K562 (cell line): ENCODE measurements around the gene FAM136A. TPM values are rescaled to one million over a fixed set of nuclear protein-coding genes. Genes with fewer than 3 reads are reported as not detected.

Experiments
- CHD4 ChIP-seq: fragments of 200-600 bp; sonication (generic); IDR thresholded peaks from 3 replicates; pipeline ENCODE4 v1.6.1; 2012; ENCODE audit warnings: low read depth, mild to moderate bottlenecking, mixed read lengths, low read length, inconsistent platforms; ENCODE audit not compliant: insufficient read depth, insufficient replicate concordance, poor library complexity, severe bottlenecking
- FUS ChIP-seq: fragments of 200-400 bp; formaldehyde crosslinking; optimal IDR thresholded peaks from 2 replicates; pipeline ENCODE3; 2017; ENCODE audit warnings: low read depth, low read length
- GABPA ChIP-seq: fragments of 200-800 bp; sonication (Bioruptor generic); conservative IDR thresholded peaks from 2 replicates; pipeline ENCODE4 v1.6.1; 2016; ENCODE audit warnings: low read depth, missing genetic modification characterization, missing compliant biosample characterization
- HDAC2 ChIP-seq: fragments of 450-650 bp; IDR thresholded peaks from 2 replicates; pipeline ENCODE4 v1.6.1; 2016; ENCODE audit warnings: mild to moderate bottlenecking
- KDM1A ChIP-seq, 2 experiments: fragments of 450-650 bp; IDR thresholded peaks; 2 replicates each; pipeline ENCODE4 v1.6.1; 2016; ENCODE audit warnings: mild to moderate bottlenecking in 2 of 2
- NEUROD1 ChIP-seq: fragments of 150-350 bp; IDR thresholded peaks from 2 replicates; pipeline ENCODE4 v1.6.1; 2014; ENCODE audit warnings: borderline replicate concordance, low read length, low read depth; ENCODE audit not compliant: partially characterized antibody
- NFE2L1 ChIP-seq: fragments of 450-650 bp; IDR thresholded peaks from 2 replicates; pipeline ENCODE4 v1.6.1; 2016; ENCODE audit warnings: missing genetic modification characterization, low read depth, mild to moderate bottlenecking, missing compliant biosample characterization, moderate library complexity, borderline replicate concordance
- NR2C1 ChIP-seq, 2 experiments: fragments of 450-650 bp; IDR thresholded peaks; 2 replicates each; pipeline ENCODE4 v1.6.1; 2017; ENCODE audit warnings: mild to moderate bottlenecking in 2 of 2, antibody characterized with exemption in 1 of 2, inconsistent platforms in 1 of 2, missing compliant biosample characterization in 1 of 2, missing genetic modification characterization in 1 of 2
- TEAD4 ChIP-seq, 2 experiments: sonication (generic) in 1 of 2; formaldehyde crosslinking in 1 of 2; IDR thresholded peaks; 2 replicates each; pipeline versions ENCODE4 v1.6.1 to v1.8.0; 2012 to 2022; ENCODE audit warnings: borderline replicate concordance in 1 of 2, inconsistent platforms in 1 of 2, low read length in 1 of 2, mild to moderate bottlenecking in 1 of 2, missing genetic modification reagents in 1 of 2
- ZNF197 ChIP-seq: fragments of 200-800 bp; sonication (Bioruptor generic); IDR thresholded peaks from 2 replicates; pipeline ENCODE4 v1.6.1; 2016; ENCODE audit warnings: low read depth, missing genetic modification characterization, missing compliant biosample characterization
- ZNF311 ChIP-seq: fragments of 250-450 bp; sonication (Bioruptor Pico); IDR thresholded peaks from 2 replicates; pipeline ENCODE4 v1.4.0; 2020; ENCODE audit warnings: mild to moderate bottlenecking, moderate library complexity
- ZNF584 ChIP-seq: fragments of 200-800 bp; sonication (Bioruptor generic); IDR thresholded peaks from 2 replicates; pipeline ENCODE4 v1.6.1; 2016; ENCODE audit warnings: low read depth, mild to moderate bottlenecking, missing genetic modification characterization, missing compliant biosample characterization
- polyA plus RNA-seq, 8 experiments: library from polyadenylated mRNA; depleted of rRNA in 4 of 8; stranded (reverse) in 5 of 8; unstranded in 3 of 8; fragments of >200 nt; fragmentation: Nextera tagmentation in 2 of 8; fragmentation: Illumina TruSeq in 1 of 8; extraction: Ambion mirVana in 2 of 8; extraction: Trizol in 1 of 8; gene quantifications; 2 replicates each; pipeline versions ENCODE4 v1.2.1 to v1.2.3, GENCODE V29; 2011 to 2014; ENCODE audit warnings: inconsistent platforms in 1 of 8, missing spikeins in 1 of 8
- total RNA-seq, 7 experiments: library from RNA; depleted of rRNA in 6 of 7; stranded (reverse); fragments of >200 nt in 6 of 7; fragmentation: Illumina TruSeq in 2 of 7; extraction: Trizol in 2 of 7; gene quantifications; 2 replicates each; pipeline versions ENCODE4 v1.2.1 to v1.2.3, GENCODE V29; 2011 to 2021; ENCODE audit warnings: low replicate concordance in 1 of 7
- TF ChIP-seq, protein P1 (sequence below): fragments of 250-450 bp; sonication (Bioruptor Pico); IDR thresholded peaks from 2 replicates; pipeline ENCODE4 v1.5.0; 2020; ENCODE audit warnings: mild to moderate bottlenecking
- TF ChIP-seq, protein P2 (sequence below), 2 experiments: fragments of 450-650 bp; IDR thresholded peaks; 2 replicates each; pipeline ENCODE4 v1.6.1; 2016
- TF ChIP-seq, protein P3 (sequence below), 3 experiments: IDR thresholded peaks in 2 of 3; conservative IDR thresholded peaks in 1 of 3; 2 replicates each; pipeline ENCODE4 v1.5.1; 2011 to 2012; ENCODE audit warnings: low read length in 3 of 3, mild to moderate bottlenecking in 3 of 3, control low read depth in 2 of 3, improper control_type of control experiment in 1 of 3, inconsistent platforms in 1 of 3, low read depth in 1 of 3, mixed read lengths in 1 of 3, moderate library complexity in 1 of 3; ENCODE audit not compliant: insufficient read depth in 2 of 3
- TF ChIP-seq, protein P4 (sequence below): sonication (generic); formaldehyde crosslinking; IDR thresholded peaks from 2 replicates; pipeline ENCODE4 v1.9.0; 2022; ENCODE audit warnings: mild to moderate bottlenecking, missing genetic modification reagents
- TF ChIP-seq, protein P5 (sequence below): fragments of 450-650 bp; IDR thresholded peaks from 2 replicates; pipeline ENCODE4 v1.6.1; 2016; ENCODE audit warnings: antibody characterized with exemption

FAM136A gene
- total and polyA plus RNA-seq, 9 of the 15 experiments (the other 6 are each of a cell fraction or from before 2014, with no cell fraction given) = 89.0 to 151 (median 104) TPM

DNA sequence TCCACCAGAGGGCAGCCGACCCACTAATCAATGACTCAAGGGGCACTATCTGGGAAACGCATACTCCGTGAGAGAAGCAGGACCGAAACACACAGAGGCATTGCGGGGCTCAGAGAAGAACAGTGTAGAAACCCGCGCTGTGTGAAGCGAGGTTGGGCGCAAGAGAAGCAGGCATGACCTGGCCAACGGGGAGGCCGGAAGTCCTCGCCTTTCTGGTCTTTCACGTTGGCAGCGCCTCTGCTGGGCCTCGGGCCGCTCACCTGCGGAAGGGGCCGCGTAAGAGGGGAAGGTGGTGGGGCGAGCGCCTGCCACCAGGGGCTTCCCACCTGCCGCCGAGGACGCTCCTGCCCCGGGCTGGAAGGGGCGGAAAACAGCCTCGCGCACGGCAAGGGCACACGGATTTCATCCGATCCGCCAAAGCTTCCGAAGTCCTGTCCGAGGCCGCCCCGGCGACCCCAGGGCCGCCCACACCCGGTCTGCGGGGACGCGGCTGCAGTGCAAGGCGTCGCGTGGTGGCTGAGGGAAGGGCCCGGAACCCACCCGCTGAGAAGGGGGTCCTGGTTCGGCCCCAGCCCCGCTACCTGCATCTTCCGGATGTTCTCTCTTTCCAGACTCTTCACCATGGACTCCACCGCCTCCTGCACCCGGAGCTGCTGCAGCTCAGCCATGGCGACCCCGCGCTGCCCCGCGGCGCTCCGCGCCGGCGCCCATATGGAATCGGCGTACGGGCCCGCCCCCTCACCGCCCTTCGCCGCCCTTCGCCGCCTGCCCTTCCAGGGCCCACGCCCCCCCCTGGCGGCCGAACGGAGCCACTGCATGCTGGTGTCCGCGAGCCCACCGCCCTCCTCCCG is at the start of gene FAM136A (continued):
- TF ChIP-seq TEAD4 (IDR thresholded peaks at IDR 0.05; ENCODE audit: low read length) (peak; percentile 67), TEAD4 (CRISPR knock-in tag; IDR thresholded peaks at IDR 0.05; ENCODE audit: borderline replicate concordance) (no peak), ZNF311 (no peak), ZNF197 (CRISPR knock-in tag) (no peak), ZNF584 (no peak), CHD4 (no peak), HDAC2 (no peak), NFE2L1 (tag) (no peak), GABPA (tag) (peak; percentile 52; the same call in 1 of the 2 replicates), NEUROD1 (no peak), NR2C1 (IDR thresholded peaks at IDR 0.05) (peak; percentile 96), NR2C1 (tag; IDR thresholded peaks at IDR 0.05) (peak; percentile 97), FUS (no peak), KDM1A (IDR thresholded peaks at IDR 0.05) (no peak)
- TF ChIP-seq, protein P1, sequence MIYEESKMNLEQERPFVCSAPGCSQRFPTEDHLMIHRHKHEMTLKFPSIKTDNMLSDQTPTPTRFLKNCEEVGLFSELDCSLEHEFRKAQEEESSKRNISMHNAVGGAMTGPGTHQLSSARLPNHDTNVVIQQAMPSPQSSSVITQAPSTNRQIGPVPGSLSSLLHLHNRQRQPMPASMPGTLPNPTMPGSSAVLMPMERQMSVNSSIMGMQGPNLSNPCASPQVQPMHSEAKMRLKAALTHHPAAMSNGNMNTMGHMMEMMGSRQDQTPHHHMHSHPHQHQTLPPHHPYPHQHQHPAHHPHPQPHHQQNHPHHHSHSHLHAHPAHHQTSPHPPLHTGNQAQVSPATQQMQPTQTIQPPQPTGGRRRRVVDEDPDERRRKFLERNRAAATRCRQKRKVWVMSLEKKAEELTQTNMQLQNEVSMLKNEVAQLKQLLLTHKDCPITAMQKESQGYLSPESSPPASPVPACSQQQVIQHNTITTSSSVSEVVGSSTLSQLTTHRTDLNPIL = no peak
- TF ChIP-seq, protein P2, sequence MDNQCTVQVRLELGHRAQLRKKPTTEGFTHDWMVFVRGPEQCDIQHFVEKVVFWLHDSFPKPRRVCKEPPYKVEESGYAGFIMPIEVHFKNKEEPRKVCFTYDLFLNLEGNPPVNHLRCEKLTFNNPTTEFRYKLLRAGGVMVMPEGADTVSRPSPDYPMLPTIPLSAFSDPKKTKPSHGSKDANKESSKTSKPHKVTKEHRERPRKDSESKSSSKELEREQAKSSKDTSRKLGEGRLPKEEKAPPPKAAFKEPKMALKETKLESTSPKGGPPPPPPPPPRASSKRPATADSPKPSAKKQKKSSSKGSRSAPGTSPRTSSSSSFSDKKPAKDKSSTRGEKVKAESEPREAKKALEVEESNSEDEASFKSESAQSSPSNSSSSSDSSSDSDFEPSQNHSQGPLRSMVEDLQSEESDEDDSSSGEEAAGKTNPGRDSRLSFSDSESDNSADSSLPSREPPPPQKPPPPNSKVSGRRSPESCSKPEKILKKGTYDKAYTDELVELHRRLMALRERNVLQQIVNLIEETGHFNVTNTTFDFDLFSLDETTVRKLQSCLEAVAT (IDR thresholded peaks at IDR 0.05) = no peak
- TF ChIP-seq, protein P3, sequence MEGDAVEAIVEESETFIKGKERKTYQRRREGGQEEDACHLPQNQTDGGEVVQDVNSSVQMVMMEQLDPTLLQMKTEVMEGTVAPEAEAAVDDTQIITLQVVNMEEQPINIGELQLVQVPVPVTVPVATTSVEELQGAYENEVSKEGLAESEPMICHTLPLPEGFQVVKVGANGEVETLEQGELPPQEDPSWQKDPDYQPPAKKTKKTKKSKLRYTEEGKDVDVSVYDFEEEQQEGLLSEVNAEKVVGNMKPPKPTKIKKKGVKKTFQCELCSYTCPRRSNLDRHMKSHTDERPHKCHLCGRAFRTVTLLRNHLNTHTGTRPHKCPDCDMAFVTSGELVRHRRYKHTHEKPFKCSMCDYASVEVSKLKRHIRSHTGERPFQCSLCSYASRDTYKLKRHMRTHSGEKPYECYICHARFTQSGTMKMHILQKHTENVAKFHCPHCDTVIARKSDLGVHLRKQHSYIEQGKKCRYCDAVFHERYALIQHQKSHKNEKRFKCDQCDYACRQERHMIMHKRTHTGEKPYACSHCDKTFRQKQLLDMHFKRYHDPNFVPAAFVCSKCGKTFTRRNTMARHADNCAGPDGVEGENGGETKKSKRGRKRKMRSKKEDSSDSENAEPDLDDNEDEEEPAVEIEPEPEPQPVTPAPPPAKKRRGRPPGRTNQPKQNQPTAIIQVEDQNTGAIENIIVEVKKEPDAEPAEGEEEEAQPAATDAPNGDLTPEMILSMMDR (IDR thresholded peaks at IDR 0.05 in 2 of 3, conservative IDR thresholded peaks at IDR 0.05 in 1 of 3; ENCODE audit: insufficient read depth in 2 of 3, low read depth in 1 of 3, low read length in 3 of 3) = peak; percentile 81 to 94 (median 89)
- TF ChIP-seq, protein P4, sequence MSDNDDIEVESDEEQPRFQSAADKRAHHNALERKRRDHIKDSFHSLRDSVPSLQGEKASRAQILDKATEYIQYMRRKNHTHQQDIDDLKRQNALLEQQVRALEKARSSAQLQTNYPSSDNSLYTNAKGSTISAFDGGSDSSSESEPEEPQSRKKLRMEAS (CRISPR knock-in tag) = peak; percentile 60
- TF ChIP-seq, protein P5, sequence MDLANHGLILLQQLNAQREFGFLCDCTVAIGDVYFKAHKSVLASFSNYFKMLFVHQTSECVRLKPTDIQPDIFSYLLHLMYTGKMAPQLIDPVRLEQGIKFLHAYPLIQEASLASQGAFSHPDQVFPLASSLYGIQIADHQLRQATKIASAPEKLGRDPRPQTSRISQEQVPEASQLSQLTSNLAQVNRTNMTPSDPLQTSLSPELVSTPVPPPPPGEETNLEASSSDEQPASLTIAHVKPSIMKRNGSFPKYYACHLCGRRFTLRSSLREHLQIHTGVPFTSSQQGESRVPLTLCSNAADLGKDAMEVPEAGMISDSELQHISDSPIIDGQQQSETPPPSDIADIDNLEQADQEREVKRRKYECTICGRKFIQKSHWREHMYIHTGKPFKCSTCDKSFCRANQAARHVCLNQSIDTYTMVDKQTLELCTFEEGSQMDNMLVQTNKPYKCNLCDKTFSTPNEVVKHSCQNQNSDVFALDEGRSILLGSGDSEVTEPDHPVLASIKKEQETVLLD = 0 out of 2 replicates have a peak, but pooled peaks have one; percentile 11
